ENCODE data around the gene DENND1B. TPM values are rescaled to one million over a fixed set of nuclear protein-coding genes. Genes with fewer than 3 reads are reported as not detected.

Gene DENND1B
- total and polyA plus RNA-seq, 2 of the 8 experiments (the other 6 are each of a cell fraction or from before 2014, with no cell fraction given) = 0.74 to 3.3 TPM

DNA sequence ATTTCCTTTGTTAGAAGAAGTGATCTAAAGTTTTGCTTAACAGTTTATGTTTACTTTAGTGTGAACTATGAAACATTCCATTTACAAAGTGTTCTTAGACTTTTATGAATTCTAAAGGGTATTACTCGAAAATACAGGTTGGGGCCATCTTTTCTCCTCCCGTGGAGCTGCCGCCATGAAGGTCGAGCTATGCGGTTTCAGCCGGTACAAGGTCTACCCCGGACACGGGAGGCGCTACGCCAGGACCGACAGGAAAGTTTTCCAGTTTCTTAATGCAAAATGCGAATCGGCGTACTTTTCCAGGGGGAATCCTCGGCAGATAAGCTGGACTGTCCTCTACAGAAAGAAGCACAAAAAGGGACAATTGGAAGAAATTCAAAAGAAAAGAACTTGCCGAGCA, 39.8 kb downstream of the DENND1B start:
- CTCF ChIA-PET (ENCODE audit: partially characterized antibody) = no interaction called here
- no peaks in the 10 kb centered on the region for H3K23me2 ChIP-seq (ENCODE audit: low read depth, low read length)
- POLR2A ChIA-PET (ENCODE audit: partially characterized antibody) = no interaction called here
- no peak overlapping the region for H2BK12ac ChIP-seq (ENCODE audit: low read depth, low read length)
- H3K79me2 ChIP-seq (ENCODE audit: control insufficient read depth in 1 of 2, insufficient read depth in 2 of 2, low read length in 2 of 2) = no peaks in the 10 kb centered on the region
- H4K20me1 ChIP-seq (replicated peaks in 1 of 2; ENCODE audit: control insufficient read depth in 1 of 2, insufficient read depth in 2 of 2, low read length in 2 of 2) = no peaks in the 10 kb centered on the region
- H2BK15ac ChIP-seq (ENCODE audit: low read length) = no peak overlapping the region
- no peak overlapping the region for H3K23ac ChIP-seq (ENCODE audit: insufficient read length)
- TF ChIP-seq ZNF274 (IDR thresholded peaks at IDR 0.05; ENCODE audit: borderline replicate concordance, extremely low read depth, low read length) (no peak), BCL11A (IDR thresholded peaks at IDR 0.05; ENCODE audit: low read depth in 2 of 2, low read length in 2 of 2) (no peak), CREB1 (IDR thresholded peaks at IDR 0.05) (no peak), SIX5 (IDR thresholded peaks at IDR 0.05; ENCODE audit: low read depth, low read length) (no peak), CTBP2 (IDR thresholded peaks at IDR 0.05; ENCODE audit: borderline replicate concordance, insufficient read depth, insufficient read length, low read length) (no peak), KDM1A (IDR thresholded peaks at IDR 0.05; ENCODE audit: borderline replicate concordance, low read length) (no peak), SP1 (IDR thresholded peaks at IDR 0.05; ENCODE audit: low read depth, low read length) (no peak), EZH2 (IDR thresholded peaks at IDR 0.05; ENCODE audit: low read depth, low read length, severe bottlenecking) (no peak), EGR1 (IDR thresholded peaks at IDR 0.05; ENCODE audit: borderline replicate concordance, low read depth, low read length) (no peak)
- TF ChIP-seq, protein P1, sequence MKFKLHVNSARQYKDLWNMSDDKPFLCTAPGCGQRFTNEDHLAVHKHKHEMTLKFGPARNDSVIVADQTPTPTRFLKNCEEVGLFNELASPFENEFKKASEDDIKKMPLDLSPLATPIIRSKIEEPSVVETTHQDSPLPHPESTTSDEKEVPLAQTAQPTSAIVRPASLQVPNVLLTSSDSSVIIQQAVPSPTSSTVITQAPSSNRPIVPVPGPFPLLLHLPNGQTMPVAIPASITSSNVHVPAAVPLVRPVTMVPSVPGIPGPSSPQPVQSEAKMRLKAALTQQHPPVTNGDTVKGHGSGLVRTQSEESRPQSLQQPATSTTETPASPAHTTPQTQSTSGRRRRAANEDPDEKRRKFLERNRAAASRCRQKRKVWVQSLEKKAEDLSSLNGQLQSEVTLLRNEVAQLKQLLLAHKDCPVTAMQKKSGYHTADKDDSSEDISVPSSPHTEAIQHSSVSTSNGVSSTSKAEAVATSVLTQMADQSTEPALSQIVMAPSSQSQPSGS (IDR thresholded peaks at IDR 0.05; ENCODE audit: low read length) = no peak
- no peak overlapping the region for H3K27ac ChIP-seq (ENCODE audit: low read depth, low read length)
- peak overlapping the region; percentile 36; the same call in 1 of the 2 replicates for H4K8ac ChIP-seq (ENCODE audit: extremely low read depth, insufficient read depth, low read length)
- no peak overlapping the region for H3K56ac ChIP-seq (replicated peaks; ENCODE audit: insufficient read length, low read depth, low read length)
- no peak overlapping the region for H3K18ac ChIP-seq (ENCODE audit: extremely low read depth, low read length)
- H3K27me3 ChIP-seq (replicated peaks in 1 of 4; ENCODE audit: control insufficient read depth in 3 of 4, extremely low read depth in 1 of 4, insufficient read depth in 3 of 4, low read length in 3 of 4) = no peaks in the 10 kb centered on the region
- no peaks in the 10 kb centered on the region for H3K9me3 ChIP-seq (ENCODE audit: insufficient read depth in 2 of 2, low read depth in 1 of 2, low read length in 1 of 2)
- no peaks in the 10 kb centered on the region for H3K79me1 ChIP-seq (ENCODE audit: low read depth, low read length)
- no peak overlapping the region for H3K9ac ChIP-seq (replicated peaks in 1 of 4; ENCODE audit: extremely low read depth in 1 of 4, low read depth in 3 of 4, low read length in 3 of 4)
- no peak for DNase-seq (ENCODE audit: low read depth in 1 of 2, low spot score in 2 of 2)
- H3K4me1 ChIP-seq (replicated peaks in 1 of 4; ENCODE audit: control insufficient read depth in 3 of 4, insufficient read depth in 4 of 4, low read length in 3 of 4) = peaks cover 0 to 3% (median 0%) of the 10 kb centered on the region in 4 experiments; a peak in 1 of 7 replicates
- H3K4ac ChIP-seq (replicated peaks; ENCODE audit: insufficient read length, low read depth, low read length) = no peak overlapping the region
- no peak overlapping the region for H2BK20ac ChIP-seq (ENCODE audit: low read length)
- H3K14ac ChIP-seq (ENCODE audit: insufficient read length) = no peak overlapping the region
- H4K5ac ChIP-seq (ENCODE audit: insufficient read length, low read depth, low read length) = no peak overlapping the region
- no peak overlapping the region for H3K4me3 ChIP-seq (ENCODE audit: extremely low read depth in 1 of 4, insufficient read depth in 2 of 4, low read depth in 3 of 4, low read length in 4 of 4)
- 90% methylated on average over 16 of the region's 16 CpGs; no CpG with 5 or more reads in 1 of the 2 experiments for WGBS, 2 experiments (ENCODE audit: extremely low coverage in 1 of 2, insufficient coverage in 1 of 2, insufficient read length in 1 of 2, insufficient replicate concordance in 2 of 2, low coverage in 1 of 2, low lambda C conversion rate in 2 of 2, missing lambda C conversion rate in 1 of 2)
- no peak overlapping the region for H4K91ac ChIP-seq (replicated peaks; ENCODE audit: insufficient read length, low read length)
- no peak overlapping the region for H2BK5ac ChIP-seq (ENCODE audit: low read depth, low read length)
- no peak for FAIRE-seq
- H3K4me2 ChIP-seq (ENCODE audit: insufficient read depth in 1 of 2, low read depth in 2 of 2, low read length in 2 of 2) = no peak overlapping the region
- no peak overlapping the region for H2BK120ac ChIP-seq (replicated peaks; ENCODE audit: low read depth, low read length)
- no peaks in the 10 kb centered on the region for H3K36me3 ChIP-seq (ENCODE audit: control insufficient read depth in 2 of 4, insufficient read depth in 4 of 4, low read length in 3 of 4)
- H2AFZ ChIP-seq (ENCODE audit: low read length) = no peak overlapping the region
- no peak overlapping the region for H2AK5ac ChIP-seq (ENCODE audit: low read depth, low read length)

All from H1 (cell line).